ENCODE data around the gene TBC1D9B.

The TBC1D9B gene

DNA sequence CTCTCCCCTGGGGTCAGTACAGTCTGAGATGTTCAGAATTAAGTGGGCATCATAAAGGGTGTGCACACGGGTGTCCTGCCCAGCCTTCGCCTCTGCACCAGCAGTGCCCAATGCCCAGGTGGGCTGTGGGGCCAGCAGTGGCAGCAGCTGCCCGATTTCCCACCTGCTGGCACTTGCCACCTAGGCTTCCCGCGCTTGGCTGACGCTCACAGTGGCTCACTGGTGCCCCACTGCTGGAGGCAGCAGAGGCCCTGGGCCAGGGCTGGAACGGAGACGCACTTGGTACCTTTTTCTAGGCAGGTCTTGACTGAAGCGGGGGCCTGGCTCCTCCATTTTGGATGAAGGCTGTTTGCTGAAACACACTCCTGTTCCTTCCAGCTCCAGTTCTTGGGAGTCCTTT is 66.1 kb downstream of the TBC1D9B start:
- TF ChIP-seq, protein P1, sequence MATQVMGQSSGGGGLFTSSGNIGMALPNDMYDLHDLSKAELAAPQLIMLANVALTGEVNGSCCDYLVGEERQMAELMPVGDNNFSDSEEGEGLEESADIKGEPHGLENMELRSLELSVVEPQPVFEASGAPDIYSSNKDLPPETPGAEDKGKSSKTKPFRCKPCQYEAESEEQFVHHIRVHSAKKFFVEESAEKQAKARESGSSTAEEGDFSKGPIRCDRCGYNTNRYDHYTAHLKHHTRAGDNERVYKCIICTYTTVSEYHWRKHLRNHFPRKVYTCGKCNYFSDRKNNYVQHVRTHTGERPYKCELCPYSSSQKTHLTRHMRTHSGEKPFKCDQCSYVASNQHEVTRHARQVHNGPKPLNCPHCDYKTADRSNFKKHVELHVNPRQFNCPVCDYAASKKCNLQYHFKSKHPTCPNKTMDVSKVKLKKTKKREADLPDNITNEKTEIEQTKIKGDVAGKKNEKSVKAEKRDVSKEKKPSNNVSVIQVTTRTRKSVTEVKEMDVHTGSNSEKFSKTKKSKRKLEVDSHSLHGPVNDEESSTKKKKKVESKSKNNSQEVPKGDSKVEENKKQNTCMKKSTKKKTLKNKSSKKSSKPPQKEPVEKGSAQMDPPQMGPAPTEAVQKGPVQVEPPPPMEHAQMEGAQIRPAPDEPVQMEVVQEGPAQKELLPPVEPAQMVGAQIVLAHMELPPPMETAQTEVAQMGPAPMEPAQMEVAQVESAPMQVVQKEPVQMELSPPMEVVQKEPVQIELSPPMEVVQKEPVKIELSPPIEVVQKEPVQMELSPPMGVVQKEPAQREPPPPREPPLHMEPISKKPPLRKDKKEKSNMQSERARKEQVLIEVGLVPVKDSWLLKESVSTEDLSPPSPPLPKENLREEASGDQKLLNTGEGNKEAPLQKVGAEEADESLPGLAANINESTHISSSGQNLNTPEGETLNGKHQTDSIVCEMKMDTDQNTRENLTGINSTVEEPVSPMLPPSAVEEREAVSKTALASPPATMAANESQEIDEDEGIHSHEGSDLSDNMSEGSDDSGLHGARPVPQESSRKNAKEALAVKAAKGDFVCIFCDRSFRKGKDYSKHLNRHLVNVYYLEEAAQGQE (IDR thresholded peaks at IDR 0.05; ENCODE audit: low read depth) = no peak
- TF ChIP-seq, protein P2, sequence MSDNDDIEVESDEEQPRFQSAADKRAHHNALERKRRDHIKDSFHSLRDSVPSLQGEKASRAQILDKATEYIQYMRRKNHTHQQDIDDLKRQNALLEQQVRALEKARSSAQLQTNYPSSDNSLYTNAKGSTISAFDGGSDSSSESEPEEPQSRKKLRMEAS (IDR thresholded peaks at IDR 0.05) = no peak
- TF ChIP-seq EP300 (IDR thresholded peaks at IDR 0.05; ENCODE audit: borderline replicate concordance) (no peak), TEAD4 (IDR thresholded peaks at IDR 0.05) (no peak)
- TF ChIP-seq, protein P3, sequence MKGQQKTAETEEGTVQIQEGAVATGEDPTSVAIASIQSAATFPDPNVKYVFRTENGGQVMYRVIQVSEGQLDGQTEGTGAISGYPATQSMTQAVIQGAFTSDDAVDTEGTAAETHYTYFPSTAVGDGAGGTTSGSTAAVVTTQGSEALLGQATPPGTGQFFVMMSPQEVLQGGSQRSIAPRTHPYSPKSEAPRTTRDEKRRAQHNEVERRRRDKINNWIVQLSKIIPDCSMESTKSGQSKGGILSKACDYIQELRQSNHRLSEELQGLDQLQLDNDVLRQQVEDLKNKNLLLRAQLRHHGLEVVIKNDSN (IDR thresholded peaks at IDR 0.05) = no peak

DNA sequence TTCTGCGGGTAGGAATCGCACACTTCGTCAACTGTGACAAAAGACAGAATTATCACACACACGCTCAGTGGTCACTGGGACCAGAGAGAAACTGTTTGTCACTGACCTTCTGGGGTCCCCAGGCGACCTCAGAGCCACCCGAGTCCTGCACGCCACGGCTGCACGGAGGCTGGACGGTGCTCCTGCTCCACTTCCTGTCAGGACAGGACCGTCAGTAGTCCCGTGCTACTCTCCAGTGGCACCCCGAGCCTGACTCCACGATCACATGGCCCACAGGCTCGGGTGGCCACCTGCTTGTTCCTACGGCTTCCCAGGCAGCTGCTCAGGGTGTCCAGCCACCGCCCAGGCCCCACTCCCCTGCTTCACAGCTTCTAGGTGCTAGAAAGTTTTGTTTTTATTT is 66.9 kb downstream of the TBC1D9B start:
- TF ChIP-seq, protein P1 (IDR thresholded peaks at IDR 0.05; ENCODE audit: low read depth) = no peak
- TF ChIP-seq, protein P3 (IDR thresholded peaks at IDR 0.05) = no peak
- no peak for TF ChIP-seq RAD21 (IDR thresholded peaks at IDR 0.05; ENCODE audit: low read depth)
- no peak for TF ChIP-seq YY1 (IDR thresholded peaks at IDR 0.05; ENCODE audit: low read depth)
- TF ChIP-seq NFIC (IDR thresholded peaks at IDR 0.05) = no peak

DNA sequence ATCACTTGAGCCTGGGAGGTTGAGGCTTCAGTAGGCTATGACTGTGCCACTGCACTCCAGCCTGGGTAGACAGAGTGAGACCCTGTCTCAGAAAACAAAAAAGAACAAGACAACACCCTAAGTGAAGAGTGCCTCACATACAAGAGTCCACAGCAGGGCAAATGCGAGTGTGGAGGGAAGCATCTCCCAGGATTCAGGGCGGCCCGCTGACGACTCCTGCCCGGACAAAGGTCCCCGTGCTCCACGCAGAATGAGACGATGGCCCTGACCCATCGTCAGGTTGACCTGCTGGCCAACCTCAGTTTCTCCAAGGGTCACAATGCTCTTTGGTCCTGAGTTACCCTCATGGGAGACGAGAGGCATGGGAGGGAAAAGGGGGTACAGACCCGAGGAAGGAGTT is 67.4 kb downstream of the TBC1D9B start:
- TF ChIP-seq, protein P2 (IDR thresholded peaks at IDR 0.05) = no peak

DNA sequence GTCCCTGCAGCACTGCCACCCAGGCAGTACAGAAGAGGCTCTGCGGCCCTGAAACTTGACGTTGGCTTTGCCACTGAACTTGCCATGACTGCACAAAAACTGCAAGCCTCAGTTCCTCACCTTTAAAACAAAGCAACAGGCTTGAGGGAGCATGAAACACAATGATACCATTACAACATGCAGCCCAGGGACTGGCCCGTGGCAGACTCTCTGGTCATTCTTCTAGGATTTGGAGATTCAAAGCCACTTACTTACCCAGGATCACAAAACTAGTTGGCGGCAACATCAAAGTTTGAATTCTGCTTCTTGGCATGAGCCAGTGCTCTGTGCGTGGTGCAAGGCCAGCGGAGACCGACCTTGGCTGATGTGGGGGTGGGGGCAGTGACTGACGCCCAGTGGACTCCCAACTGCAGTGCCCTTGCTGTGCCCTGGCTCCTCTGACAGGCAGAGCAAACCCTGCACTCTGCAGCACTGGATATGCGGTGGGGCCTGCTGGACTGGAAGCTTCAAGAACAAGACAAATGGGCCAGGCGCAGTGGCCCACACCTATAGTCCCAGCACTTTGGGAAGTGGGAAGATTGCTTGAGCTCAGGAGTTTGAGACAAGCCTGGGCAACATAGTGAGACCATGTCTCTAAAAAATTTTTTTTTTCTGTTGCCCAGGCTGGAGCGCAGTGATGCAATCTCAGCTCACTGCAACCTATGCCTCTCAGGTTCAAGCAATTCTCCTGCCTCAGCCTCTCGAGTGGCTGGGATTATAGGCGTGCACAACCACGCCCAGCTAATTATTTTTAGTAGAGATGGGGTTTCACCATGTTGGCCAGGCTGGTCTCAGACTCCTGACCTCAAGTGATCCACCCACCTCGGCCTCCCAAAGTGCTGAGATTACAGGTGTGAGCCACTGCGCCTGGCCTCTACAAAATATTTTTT is 68.1 kb downstream of the TBC1D9B start:
- no peak for TF ChIP-seq EGR1 (IDR thresholded peaks at IDR 0.05)
- peak; percentile 24; the same call in 1 of the 2 replicates for TF ChIP-seq CEBPB (IDR thresholded peaks at IDR 0.05)

DNA sequence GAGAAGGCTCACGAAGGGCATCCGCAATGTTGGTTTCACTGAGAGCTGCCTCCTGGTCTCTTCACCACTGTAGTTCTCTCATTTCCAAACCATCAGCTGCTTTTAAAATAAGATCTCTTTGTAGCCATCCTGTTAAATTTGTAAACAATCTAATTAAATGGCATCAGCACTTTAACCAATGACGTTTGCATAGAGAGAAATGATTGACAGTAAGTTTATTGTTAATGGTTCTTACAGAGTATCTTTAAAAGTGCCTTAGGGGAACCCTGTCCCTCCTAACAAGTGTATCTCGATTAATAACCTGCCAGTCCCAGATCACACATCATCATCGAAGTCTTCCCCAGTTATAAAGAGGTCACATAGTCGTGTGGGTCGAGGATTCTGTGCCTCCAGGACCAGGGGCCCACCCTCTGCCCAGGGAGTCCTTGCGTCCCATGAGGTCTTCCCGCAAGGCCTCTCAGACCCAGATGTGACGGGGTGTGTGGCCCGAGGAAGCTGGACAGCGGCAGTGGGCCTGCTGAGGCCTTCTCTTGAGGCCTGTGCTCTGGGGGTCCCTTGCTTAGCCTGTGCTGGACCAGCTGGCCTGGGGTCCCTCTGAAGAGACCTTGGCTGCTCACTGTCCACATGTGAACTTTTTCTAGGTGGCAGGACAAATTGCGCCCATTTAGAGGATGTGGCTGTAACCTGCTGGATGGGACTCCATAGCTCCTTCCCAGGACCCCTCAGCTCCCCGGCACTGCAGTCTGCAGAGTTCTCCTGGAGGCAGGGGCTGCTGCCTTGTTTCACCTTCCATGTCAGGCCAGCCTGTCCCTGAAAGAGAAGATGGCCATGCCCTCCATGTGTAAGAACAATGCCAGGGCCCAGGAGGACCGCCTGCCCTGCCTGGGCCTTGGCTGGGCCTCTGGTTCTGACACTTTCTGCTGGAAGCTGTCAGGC is 70.4 kb downstream of the TBC1D9B start:
- TF ChIP-seq NFIC (IDR thresholded peaks at IDR 0.05) = no peak

DNA sequence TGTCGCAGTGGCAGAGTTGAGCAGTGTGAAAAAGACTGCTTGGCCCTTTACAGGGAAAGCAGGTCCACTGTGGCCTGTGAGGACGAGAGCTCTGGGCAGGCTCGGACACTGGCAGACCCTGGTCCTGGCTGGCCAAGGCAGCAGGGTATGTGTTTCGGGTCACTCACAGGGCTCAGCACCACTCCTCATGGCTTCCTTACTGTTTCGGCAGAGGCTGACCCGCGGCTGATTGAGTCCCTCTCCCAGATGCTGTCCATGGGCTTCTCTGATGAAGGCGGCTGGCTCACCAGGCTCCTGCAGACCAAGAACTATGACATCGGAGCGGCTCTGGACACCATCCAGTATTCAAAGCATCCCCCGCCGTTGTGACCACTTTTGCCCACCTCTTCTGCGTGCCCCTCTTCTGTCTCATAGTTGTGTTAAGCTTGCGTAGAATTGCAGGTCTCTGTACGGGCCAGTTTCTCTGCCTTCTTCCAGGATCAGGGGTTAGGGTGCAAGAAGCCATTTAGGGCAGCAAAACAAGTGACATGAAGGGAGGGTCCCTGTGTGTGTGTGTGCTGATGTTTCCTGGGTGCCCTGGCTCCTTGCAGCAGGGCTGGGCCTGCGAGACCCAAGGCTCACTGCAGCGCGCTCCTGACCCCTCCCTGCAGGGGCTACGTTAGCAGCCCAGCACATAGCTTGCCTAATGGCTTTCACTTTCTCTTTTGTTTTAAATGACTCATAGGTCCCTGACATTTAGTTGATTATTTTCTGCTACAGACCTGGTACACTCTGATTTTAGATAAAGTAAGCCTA is 71.3 kb downstream of the TBC1D9B start:
- TF ChIP-seq TEAD4 (IDR thresholded peaks at IDR 0.05) = no peak
- TF ChIP-seq ZBTB7A (IDR thresholded peaks at IDR 0.05; ENCODE audit: low read depth) = no peak
- no peak for TF ChIP-seq TCF12 (IDR thresholded peaks at IDR 0.05; ENCODE audit: low read depth)
- no peak for TF ChIP-seq EGR1 (IDR thresholded peaks at IDR 0.05)
- TF ChIP-seq, protein P2 (IDR thresholded peaks at IDR 0.05) = no peak
- TF ChIP-seq EP300 (IDR thresholded peaks at IDR 0.05; ENCODE audit: borderline replicate concordance) = no peak
- TF ChIP-seq, protein P3 (IDR thresholded peaks at IDR 0.05) = no peak
- TF ChIP-seq FOXM1 (IDR thresholded peaks at IDR 0.05; ENCODE audit: borderline replicate concordance, low read depth) = no peak
- TF ChIP-seq TAF1 (IDR thresholded peaks at IDR 0.05; ENCODE audit: low read depth) = no peak
- no peak for TF ChIP-seq NFIC (IDR thresholded peaks at IDR 0.05)
- no peak for TF ChIP-seq CREB1 (IDR thresholded peaks at IDR 0.05; ENCODE audit: low read depth)
- TF ChIP-seq, protein P1 (IDR thresholded peaks at IDR 0.05; ENCODE audit: low read depth) = no peak
- no peak for TF ChIP-seq CEBPB (IDR thresholded peaks at IDR 0.05)
- no peak for TF ChIP-seq RAD21 (IDR thresholded peaks at IDR 0.05; ENCODE audit: low read depth)
- TF ChIP-seq YY1 (IDR thresholded peaks at IDR 0.05; ENCODE audit: low read depth) = no peak
